ENCODE results near the gene FAM120A.

FAM120A gene

DNA sequence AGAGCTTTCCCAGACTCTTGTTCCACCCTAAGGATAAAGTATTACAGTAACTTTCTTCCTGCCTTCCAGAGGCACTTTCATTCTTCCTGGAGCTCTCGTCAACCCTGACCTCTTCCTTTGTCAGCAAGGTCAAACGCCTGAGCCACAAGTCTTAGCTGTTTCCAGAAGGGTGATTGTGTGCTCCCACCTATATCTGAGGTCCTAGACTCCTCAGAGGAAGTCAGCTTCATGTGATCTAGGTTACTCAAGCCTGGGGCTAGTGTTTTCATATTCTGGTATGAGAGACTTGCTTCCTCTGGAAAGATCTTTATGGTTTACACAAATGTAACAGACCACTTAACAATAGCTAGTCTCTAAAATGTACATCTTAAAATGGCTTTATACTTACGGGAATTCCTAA, 5.4 kb upstream of the FAM120A start:
- Histone ChIP-seq H3K36me3 (ENCODE audit: control insufficient read depth, insufficient read depth, low read length) (peaks cover 7% of the 10 kb centered on the region; the same call in 1 of the 2 replicates), H3K9me3 (ENCODE audit: control insufficient read depth, insufficient read depth, low read length) (no peaks in the 10 kb centered on the region), H3K4me3 (ENCODE audit: low read length) (no peak overlapping the region), H3K27me3 (ENCODE audit: control insufficient read depth, insufficient read depth, low read length) (no peaks in the 10 kb centered on the region), H3K4me1 (ENCODE audit: control insufficient read depth, insufficient read depth, low read length) (no peaks in the 10 kb centered on the region), H3K27ac (ENCODE audit: low read length) (no peak overlapping the region)
- DNase-seq (ENCODE audit: low read depth, low spot score): no peak
- no CpG with 5 or more reads among the region's 3 CpGs for WGBS (ENCODE audit: insufficient coverage, insufficient read length)

DNA sequence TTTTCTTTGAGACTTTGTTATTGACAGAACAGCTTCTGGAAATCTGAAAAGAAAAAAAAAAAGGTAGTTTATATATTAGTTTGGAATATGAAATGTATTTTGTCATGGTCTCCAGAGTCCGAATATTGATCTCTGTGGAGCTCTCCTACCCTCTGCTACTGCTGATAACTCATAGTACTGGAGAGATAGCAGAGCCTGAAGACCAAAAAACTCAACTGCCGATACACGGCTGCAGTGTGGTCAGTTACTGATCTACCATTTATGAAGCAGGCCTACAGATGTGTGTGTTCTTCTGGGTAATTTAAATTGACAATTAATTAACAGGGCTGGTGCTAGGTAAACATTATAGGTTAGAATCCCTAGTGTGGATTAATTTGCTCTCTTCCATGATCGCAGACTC, 3.8 kb upstream of the FAM120A start:
- Histone ChIP-seq H3K27me3 (ENCODE audit: control insufficient read depth, insufficient read depth, low read length) (no peaks in the 10 kb centered on the region), H3K4me3 (ENCODE audit: low read length) (no peak overlapping the region), H3K9me3 (ENCODE audit: control insufficient read depth, insufficient read depth, low read length) (no peaks in the 10 kb centered on the region), H3K36me3 (ENCODE audit: control insufficient read depth, insufficient read depth, low read length) (peaks cover 7% of the 10 kb centered on the region; the same call in 1 of the 2 replicates), H3K4me1 (ENCODE audit: control insufficient read depth, insufficient read depth, low read length) (no peaks in the 10 kb centered on the region), H3K27ac (ENCODE audit: low read length) (no peak overlapping the region)
- WGBS (ENCODE audit: insufficient coverage, insufficient read length): no CpG with 5 or more reads among the region's 4 CpGs
- no peak for DNase-seq (ENCODE audit: low read depth, low spot score)

DNA sequence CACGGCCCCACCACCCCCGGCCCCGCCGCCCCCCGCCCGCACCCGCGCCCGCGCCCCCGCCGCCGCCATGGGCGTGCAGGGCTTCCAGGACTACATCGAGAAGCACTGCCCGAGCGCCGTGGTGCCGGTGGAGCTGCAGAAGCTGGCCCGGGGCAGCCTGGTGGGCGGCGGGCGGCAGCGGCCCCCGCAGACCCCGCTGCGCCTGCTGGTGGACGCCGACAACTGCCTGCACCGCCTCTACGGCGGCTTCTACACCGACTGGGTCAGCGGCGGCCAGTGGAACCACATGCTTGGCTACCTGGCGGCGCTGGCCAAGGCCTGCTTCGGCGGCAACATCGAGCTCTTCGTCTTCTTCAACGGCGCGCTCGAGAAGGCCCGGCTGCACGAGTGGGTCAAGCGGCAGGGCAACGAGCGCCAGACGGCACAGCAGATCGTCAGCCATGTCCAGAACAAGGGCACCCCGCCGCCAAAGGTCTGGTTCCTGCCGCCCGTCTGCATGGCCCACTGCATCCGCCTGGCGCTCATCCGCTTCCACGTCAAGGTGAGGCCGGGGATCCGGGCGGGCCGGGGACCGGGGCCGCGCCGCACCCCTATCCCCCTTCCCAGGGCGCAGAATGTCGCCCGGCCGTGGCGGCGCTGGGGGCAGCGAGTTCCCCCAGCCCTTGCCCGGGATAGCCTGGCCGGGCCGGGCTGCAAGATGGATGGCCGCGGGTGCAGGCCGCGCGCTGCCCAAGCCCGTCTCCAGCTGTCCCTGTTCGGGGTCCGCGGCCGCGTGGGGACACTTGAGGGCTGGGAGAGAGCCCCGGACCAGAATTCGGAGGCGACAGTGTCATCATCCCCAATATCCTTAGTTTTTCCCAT, 594 bp downstream of the FAM120A start:
- H3K36me3 ChIP-seq (ENCODE audit: control insufficient read depth, insufficient read depth, low read length): peaks cover 5% of the 10 kb centered on the region; the same call in 1 of the 2 replicates
- H3K27ac ChIP-seq (ENCODE audit: low read length): no peak overlapping the region
- no peaks in the 10 kb centered on the region for H3K9me3 ChIP-seq (ENCODE audit: control insufficient read depth, insufficient read depth, low read length)
- DNase-seq (ENCODE audit: low read depth, low spot score): no peak
- H3K4me3 ChIP-seq (ENCODE audit: low read length): peak overlapping the region; percentile 61
- no peaks in the 10 kb centered on the region for H3K27me3 ChIP-seq (ENCODE audit: control insufficient read depth, insufficient read depth, low read length)
- H3K4me1 ChIP-seq (ENCODE audit: control insufficient read depth, insufficient read depth, low read length): no peaks in the 10 kb centered on the region
- WGBS (ENCODE audit: insufficient coverage, insufficient read length): no CpG with 5 or more reads among the region's 92 CpGs

DNA sequence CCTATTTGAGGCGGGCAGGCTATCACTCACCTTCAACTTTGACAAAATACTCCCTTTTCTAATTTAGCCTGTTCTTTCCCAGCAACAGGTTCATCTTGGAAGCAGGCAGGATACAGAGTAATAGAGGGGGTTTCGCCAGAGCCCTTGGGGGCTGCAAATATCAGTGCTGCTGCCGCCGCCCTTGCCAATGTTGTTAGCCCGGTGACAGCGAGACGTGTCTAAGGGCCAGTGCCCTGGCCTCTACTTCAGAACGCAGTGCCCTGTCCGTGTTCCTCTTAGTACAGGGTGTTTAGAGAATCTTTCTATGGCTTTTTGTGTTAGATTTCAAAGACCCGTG, 1.2 kb downstream of the FAM120A start:
- DNase-seq (ENCODE audit: low read depth, low spot score): no peak
- H3K4me3 ChIP-seq (ENCODE audit: low read length): peak overlapping the region; percentile 61; the same call in 1 of the 2 replicates
- no peaks in the 10 kb centered on the region for H3K9me3 ChIP-seq (ENCODE audit: control insufficient read depth, insufficient read depth, low read length)
- WGBS (ENCODE audit: insufficient coverage, insufficient read length): no CpG with 5 or more reads among the region's 10 CpGs
- H3K36me3 ChIP-seq (ENCODE audit: control insufficient read depth, insufficient read depth, low read length): peaks cover 4% of the 10 kb centered on the region; the same call in 1 of the 2 replicates
- H3K4me1 ChIP-seq (ENCODE audit: control insufficient read depth, insufficient read depth, low read length): no peaks in the 10 kb centered on the region
- H3K27me3 ChIP-seq (ENCODE audit: control insufficient read depth, insufficient read depth, low read length): no peaks in the 10 kb centered on the region
- H3K27ac ChIP-seq (ENCODE audit: low read length): no peak overlapping the region

DNA sequence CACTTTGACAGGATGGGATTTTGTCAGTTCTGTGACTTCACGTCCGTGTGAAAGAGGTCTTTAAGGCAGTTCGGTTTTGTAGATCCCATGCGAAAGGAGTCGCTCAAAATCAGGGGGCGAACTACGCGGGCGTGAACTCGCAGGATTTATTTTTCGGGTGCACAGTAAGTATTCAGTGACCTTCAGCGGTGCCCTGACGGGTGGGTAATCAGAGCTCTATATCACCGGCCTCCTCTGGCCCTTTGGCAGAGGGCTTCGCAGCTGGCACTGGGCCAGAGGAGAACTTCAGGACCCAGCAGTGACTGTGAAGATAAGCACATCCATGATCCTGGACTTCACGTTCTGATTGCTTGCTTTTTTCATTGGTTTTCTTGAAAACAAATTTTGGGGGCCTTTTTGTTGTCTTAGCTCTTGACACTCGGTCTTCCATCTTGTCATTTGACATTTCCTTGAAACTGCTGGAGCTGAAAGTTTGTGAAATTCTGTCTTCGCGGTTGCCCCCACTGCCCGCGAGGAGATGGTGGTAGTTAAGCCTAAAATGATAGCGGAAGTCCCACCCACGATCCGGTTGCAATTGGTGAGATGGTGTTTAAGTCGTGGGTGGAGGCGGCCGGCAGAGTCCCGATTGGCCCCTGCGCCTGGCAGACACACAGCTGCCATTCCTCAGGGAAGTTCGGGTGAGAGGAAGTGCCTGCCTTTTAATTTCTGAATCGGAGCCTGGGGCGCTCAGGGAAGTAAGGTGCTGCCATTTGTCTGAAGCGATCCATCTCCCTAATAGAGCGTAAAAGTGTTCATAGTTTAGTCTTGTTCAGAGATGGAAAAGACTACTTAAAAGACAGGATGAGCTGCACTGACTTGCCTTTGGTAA, 1.8 kb downstream of the FAM120A start, which contains the start of gene FAM120AOS:
FAM120AOS (minus strand) TSS at position 535 of the 868 bp plus-strand sequence. CDS start 872 bp downstream, outside the sequence.
- DNase-seq (ENCODE audit: low read depth, low spot score): peak; percentile 68

DNA sequence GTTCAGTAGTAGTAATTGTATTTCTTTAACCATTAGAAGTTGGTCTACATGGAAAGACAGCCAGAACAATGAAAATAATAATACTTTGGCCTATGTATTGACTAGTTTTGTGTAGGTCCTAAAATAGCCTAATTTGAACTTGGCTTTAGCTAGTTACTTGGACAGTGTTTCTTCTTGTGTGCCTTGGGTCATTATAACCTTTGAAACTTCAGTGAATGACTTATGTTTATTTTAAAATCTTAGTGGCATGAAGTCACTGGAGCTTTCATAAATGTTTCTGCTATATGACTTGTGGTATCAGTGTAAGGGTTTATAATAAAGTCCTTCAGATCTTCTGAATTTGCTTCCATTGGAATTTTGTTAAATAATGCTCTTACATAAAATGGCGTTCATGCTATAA, 4.5 kb downstream of the FAM120A start:
- Histone ChIP-seq H3K27me3 (ENCODE audit: control insufficient read depth, insufficient read depth, low read length) (no peaks in the 10 kb centered on the region), H3K27ac (ENCODE audit: low read length) (no peak overlapping the region), H3K4me1 (ENCODE audit: control insufficient read depth, insufficient read depth, low read length) (peaks cover 2% of the 10 kb centered on the region; the same call in 1 of the 2 replicates), H3K9me3 (ENCODE audit: control insufficient read depth, insufficient read depth, low read length) (no peaks in the 10 kb centered on the region), H3K4me3 (ENCODE audit: low read length) (no peak overlapping the region), H3K36me3 (ENCODE audit: control insufficient read depth, insufficient read depth, low read length) (no peaks in the 10 kb centered on the region)
- no peak for DNase-seq (ENCODE audit: low read depth, low spot score)
- WGBS (ENCODE audit: insufficient coverage, insufficient read length): no CpG with 5 or more reads among the region's 1 CpG

More for the DNA sequence above, 1.8 kb downstream of the FAM120A start, which contains the start of gene FAM120AOS:
- Histone ChIP-seq H3K36me3 (ENCODE audit: control insufficient read depth, insufficient read depth, low read length) (no peaks in the 10 kb centered on the region), H3K4me1 (ENCODE audit: control insufficient read depth, insufficient read depth, low read length) (no peaks in the 10 kb centered on the region), H3K27me3 (ENCODE audit: control insufficient read depth, insufficient read depth, low read length) (no peaks in the 10 kb centered on the region), H3K4me3 (ENCODE audit: low read length) (peak within 1 kb of the TSS; percentile 61; the same call in 1 of the 2 replicates), H3K27ac (ENCODE audit: low read length) (no peak within 1 kb of the TSS), H3K9me3 (ENCODE audit: control insufficient read depth, insufficient read depth, low read length) (no peaks in the 10 kb centered on the region)
- no CpG with 5 or more reads among the region's 34 CpGs for WGBS (ENCODE audit: insufficient coverage, insufficient read length)

DNA sequence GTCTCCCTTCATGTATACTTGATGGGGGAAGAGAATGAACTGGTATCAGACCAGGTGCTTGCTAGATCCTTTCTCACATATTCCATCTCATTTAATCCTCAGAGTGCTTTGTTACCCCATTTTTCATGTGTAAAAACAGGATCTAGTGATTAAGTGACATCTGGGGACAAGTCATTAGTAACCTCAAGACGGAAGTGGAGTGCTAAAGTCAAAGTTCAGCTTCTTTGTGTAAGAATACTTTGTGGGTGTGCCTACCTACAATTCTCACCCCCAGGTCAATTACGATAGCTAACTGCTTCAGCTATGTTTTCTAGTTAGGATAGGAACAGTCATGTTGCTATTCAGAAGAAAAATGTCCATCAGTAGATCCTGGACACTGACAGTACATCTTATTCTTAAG, 5.0 kb downstream of the FAM120A start:
- no CpG with 5 or more reads among the region's 2 CpGs for WGBS (ENCODE audit: insufficient coverage, insufficient read length)
- Histone ChIP-seq H3K9me3 (ENCODE audit: control insufficient read depth, insufficient read depth, low read length) (no peaks in the 10 kb centered on the region), H3K27ac (ENCODE audit: low read length) (no peak overlapping the region), H3K4me1 (ENCODE audit: control insufficient read depth, insufficient read depth, low read length) (peaks cover 2% of the 10 kb centered on the region; the same call in 1 of the 2 replicates), H3K36me3 (ENCODE audit: control insufficient read depth, insufficient read depth, low read length) (no peaks in the 10 kb centered on the region), H3K27me3 (ENCODE audit: control insufficient read depth, insufficient read depth, low read length) (no peaks in the 10 kb centered on the region), H3K4me3 (ENCODE audit: low read length) (no peak overlapping the region)
- no peak for DNase-seq (ENCODE audit: low read depth, low spot score)

DNA sequence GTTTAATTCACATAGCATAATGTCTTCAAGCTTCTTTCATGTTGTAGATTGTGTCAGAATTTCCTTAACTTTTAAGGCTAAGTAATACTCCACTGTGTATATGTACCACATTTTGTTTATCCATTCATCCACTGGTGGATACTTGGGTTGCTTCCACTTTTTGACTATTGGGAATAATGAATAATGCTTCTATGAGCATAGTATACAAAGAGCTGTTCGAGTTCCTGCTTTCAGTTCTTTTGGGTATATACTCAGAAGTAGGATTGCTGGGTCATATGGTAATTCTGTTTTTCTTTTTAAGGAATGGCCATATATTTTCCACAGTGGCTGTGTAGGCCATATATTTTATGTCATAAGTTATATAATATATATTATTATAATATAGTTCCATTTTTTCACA, 5.5 kb downstream of the FAM120A start:
- Histone ChIP-seq H3K36me3 (ENCODE audit: control insufficient read depth, insufficient read depth, low read length) (no peaks in the 10 kb centered on the region), H3K4me1 (ENCODE audit: control insufficient read depth, insufficient read depth, low read length) (peaks cover 2% of the 10 kb centered on the region; the same call in 1 of the 2 replicates), H3K27me3 (ENCODE audit: control insufficient read depth, insufficient read depth, low read length) (no peaks in the 10 kb centered on the region), H3K9me3 (ENCODE audit: control insufficient read depth, insufficient read depth, low read length) (no peaks in the 10 kb centered on the region), H3K4me3 (ENCODE audit: low read length) (no peak overlapping the region), H3K27ac (ENCODE audit: low read length) (no peak overlapping the region)
- no CpG with 5 or more reads among the region's 1 CpG for WGBS (ENCODE audit: insufficient coverage, insufficient read length)
- no peak for DNase-seq (ENCODE audit: low read depth, low spot score)

DNA sequence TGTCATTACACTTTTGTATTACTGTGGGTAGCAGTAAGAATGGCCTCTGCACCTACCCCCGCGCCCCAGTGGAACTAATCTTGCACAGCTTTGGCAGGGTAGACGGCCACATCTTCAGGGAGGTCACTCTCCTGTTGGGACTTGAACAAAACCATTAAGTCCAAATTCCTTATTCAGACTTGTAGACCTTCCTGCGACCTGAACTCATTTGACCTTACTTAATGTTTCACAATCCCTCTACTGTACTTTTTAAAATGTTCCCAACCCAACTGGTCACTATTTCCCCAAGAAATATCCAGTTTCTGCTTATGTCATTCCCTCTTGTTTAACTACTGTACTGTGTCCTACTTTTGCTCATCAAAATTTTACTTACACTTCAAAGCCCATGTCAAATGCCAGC, 7.2 kb downstream of the FAM120A start:
- DNase-seq (ENCODE audit: low read depth, low spot score): no peak
- Histone ChIP-seq H3K4me3 (ENCODE audit: low read length) (no peak overlapping the region), H3K4me1 (ENCODE audit: control insufficient read depth, insufficient read depth, low read length) (peaks cover 2% of the 10 kb centered on the region; the same call in 1 of the 2 replicates), H3K36me3 (ENCODE audit: control insufficient read depth, insufficient read depth, low read length) (no peaks in the 10 kb centered on the region), H3K27ac (ENCODE audit: low read length) (no peak overlapping the region), H3K27me3 (ENCODE audit: control insufficient read depth, insufficient read depth, low read length) (no peaks in the 10 kb centered on the region), H3K9me3 (ENCODE audit: control insufficient read depth, insufficient read depth, low read length) (no peaks in the 10 kb centered on the region)
- no CpG with 5 or more reads among the region's 4 CpGs for WGBS (ENCODE audit: insufficient coverage, insufficient read length)

DNA sequence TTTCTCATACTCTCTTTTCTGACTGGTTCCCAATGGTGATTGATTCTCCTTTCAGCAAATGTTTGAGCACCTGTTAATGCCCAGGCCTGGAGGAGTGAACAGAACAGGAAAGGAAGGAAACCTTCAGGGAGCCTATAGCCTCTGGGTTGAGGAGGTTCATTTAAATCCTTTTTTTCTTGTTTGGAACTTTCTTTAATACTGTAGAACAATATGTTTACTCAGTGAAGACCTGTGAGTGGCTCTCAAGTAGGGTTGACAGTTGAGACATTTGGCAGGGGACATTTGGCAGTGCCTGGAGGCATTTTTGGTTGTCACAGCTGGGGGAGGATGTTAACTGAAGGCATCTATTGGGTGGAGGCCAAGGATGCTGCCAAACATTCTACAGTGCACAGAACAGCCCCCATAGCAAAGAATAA, 8.0 kb downstream of the FAM120A start:
- Histone ChIP-seq H3K4me1 (ENCODE audit: control insufficient read depth, insufficient read depth, low read length) (peaks cover 3% of the 10 kb centered on the region; the same call in 1 of the 2 replicates), H3K36me3 (ENCODE audit: control insufficient read depth, insufficient read depth, low read length) (no peaks in the 10 kb centered on the region), H3K9me3 (ENCODE audit: control insufficient read depth, insufficient read depth, low read length) (no peaks in the 10 kb centered on the region), H3K27me3 (ENCODE audit: control insufficient read depth, insufficient read depth, low read length) (no peaks in the 10 kb centered on the region), H3K27ac (ENCODE audit: low read length) (no peak overlapping the region), H3K4me3 (ENCODE audit: low read length) (no peak overlapping the region)
- DNase-seq (ENCODE audit: low read depth, low spot score): no peak

All from iPS DF 6.9 (cell line).